ENCODE measurements around the gene LIME1.

LIME1 gene, protein sequence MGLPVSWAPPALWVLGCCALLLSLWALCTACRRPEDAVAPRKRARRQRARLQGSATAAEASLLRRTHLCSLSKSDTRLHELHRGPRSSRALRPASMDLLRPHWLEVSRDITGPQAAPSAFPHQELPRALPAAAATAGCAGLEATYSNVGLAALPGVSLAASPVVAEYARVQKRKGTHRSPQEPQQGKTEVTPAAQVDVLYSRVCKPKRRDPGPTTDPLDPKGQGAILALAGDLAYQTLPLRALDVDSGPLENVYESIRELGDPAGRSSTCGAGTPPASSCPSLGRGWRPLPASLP

DNA sequence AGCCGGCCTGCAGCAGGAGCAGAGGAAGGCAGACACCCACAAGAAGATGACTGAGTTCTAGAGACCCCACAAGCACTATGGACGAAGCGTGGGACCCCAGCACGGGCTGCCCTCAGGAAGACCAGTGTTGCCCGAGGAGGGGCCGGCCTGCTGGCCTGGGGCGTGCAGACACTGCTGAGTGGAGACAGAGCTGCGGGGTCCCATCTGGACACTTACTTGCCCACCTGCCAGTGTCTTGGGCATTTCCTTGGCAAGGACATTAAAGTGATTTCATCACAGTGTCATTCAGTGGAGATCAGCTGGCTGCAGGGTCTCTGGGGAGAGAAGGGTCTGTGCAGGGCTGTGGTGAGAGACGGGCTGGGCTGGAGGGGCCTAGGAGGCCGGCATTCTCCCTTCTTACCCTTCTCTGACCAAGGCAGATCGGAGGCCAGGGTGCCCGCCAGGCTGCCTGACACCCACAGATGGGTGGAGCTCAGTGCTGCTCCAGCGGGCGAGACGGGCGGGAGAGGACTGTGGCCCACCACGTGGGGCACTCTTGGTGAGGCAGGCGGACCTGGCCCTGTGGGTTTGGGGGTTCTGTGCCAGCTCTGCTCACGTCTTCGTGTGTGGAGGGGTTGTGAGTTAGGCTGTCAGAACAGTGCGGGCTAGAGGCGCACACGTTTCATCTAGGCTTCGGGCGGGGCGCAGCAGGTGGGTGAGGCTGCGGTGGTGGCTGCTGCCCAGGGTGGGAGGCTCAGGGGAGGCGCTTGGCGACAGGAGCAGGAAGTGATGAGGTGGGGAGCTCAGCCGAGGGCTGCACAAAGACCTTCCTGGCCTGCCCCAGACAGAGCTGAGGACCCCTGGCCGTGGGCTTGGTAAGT, at the start of gene LIME1:
Gene LIME1, plus strand, starts transcription at position 806 of the 860 bp plus-strand sequence. CDS start 886 bp downstream, outside the sequence.
- no peak for DNase-seq (ENCODE audit: low read depth in 1 of 2, low spot score in 1 of 2)

DNA sequence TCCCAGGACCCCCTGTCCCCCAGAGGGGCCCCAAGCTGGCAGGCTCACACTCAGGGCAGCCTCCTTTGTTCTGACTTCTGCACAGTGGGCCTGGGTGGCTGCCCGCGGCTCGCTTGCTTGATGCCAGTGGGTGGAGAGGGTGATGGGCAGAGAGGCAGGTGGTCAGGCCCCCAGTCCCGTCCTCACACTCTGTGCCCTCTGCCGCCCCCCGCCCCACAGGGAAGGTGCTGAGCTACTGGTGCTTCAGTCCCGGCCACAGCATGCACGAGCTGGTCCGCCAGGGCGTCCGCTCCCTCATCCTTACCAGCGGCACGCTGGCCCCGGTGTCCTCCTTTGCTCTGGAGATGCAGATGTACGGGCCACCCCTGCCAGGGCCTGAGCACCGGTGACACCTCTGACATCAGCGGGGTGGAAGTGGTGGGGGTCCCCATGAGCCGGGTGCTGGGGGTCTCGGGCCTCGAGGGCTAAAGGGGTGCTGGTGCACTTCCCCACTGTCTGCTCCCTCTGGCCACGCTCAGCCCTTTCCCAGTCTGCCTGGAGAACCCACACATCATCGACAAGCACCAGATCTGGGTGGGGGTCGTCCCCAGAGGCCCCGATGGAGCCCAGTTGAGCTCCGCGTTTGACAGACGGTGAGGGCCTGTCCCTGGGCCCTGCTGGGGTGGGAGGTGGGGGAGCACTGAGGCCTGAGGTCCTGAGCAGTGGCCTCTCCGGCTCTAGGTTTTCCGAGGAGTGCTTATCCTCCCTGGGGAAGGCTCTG, 48.9 kb upstream of the LIME1 start:
- DNase-seq (ENCODE audit: low read depth in 1 of 2, low spot score in 1 of 2) = no peak

DNA sequence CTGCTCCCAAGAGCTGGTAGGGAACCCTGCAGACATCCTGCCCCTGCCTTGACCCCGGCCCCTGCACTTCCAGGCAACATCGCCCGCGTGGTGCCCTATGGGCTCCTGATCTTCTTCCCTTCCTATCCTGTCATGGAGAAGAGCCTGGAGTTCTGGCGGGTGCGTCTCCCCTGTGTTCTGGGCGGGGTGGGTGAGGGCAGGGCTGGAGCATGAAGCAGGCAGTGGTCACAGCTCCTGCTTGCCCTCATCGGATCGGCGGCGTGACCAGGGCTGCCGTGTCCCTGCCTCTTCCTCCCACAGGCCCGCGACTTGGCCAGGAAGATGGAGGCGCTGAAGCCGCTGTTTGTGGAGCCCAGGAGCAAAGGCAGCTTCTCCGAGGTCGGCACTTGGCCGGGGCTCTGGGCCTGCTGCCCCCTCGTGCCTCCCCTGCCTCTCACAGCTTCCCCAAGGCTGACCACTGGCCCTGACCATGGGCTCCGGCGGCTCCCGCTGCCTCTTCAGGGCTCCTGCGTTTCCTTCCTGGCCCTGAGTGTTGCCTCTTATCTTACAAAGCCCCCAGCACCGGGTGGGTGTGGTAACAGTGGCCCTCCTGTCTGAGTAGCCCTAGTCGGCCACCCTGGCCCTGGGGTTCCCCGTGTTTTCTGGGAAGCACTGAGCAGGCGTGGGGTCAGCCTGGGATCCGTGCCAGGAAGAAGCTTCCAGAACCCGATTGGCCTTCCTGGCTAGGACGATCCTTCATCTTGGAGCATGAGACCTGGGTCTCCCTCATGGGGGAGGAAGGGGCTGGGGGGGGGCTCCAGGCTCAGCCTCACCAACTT, 48.0 kb upstream of the LIME1 start:
- no peak for DNase-seq (ENCODE audit: low read depth in 1 of 2, low spot score in 1 of 2)

DNA sequence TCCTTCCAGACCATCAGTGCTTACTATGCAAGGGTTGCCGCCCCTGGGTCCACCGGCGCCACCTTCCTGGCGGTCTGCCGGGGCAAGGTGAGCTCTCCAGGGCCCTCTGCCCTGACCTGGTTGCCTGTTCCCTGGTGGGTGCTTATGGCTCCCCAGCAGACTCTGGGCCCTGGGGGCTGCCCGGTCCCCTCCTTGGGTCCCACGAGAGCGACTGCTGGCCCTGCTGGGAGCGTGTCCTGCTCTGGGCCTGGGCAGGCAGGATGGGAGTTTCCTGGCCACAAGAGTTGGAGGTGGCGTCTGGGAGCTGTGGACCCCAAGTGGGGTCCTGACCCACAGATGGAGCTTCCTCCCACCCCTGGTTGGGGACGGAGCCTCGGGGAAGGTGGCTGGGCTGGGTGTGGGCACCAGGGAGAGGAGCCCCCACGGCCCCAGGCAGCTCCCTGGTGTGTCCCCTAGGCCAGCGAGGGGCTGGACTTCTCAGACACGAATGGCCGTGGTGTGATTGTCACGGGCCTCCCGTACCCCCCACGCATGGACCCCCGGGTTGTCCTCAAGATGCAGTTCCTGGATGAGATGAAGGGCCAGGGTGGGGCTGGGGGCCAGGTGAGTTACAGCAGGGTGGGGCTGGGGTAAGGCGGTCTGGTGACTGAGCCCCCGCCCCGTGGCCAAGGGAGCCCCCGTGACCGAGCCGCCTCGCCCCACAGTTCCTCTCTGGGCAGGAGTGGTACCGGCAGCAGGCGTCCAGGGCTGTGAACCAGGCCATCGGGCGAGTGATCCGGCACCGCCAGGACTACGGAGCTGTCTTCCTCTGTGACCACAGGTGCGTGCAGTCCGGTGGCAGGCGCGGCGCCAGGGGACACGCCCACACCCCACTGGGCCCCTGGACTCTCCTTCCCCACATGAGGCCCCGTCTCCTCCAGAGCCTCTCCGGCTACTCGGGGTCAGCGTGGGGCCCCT, 47.1 kb upstream of the LIME1 start:
- DNase-seq (ENCODE audit: low read depth in 1 of 2, low spot score in 1 of 2) = no peak

DNA sequence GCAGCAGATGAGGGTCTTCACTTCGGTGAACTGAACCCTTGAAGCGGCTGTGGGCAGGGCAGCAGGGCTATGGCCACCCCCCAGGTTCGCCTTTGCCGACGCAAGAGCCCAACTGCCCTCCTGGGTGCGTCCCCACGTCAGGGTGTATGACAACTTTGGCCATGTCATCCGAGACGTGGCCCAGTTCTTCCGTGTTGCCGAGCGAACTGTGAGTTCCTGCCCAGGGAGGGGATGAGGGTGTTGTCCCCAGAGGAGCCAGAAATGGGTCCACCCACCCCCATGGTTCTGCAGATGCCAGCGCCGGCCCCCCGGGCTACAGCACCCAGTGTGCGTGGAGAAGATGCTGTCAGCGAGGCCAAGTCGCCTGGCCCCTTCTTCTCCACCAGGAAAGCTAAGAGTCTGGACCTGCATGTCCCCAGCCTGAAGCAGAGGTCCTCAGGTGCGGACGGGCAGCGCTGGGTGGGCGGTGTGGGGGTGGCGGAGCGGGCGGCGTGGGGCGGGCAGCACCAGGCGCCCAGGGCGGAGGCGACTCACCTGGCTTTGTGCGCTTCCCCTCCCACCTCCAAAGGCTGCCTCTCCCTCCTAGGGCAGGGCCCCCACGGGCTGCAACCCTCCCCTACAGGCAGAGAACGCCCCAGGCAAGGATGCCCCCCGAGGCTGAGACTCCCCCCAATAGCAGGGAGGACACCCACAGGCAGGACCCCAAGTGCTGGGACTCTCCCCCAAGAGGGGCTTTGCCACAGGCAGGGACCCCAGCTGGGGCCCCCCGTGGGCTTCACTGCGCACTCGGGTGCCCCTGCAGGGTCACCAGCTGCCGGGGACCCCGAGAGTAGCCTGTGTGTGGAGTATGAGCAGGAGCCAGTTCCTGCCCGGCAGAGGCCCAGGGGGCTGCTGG, 46.2 kb upstream of the LIME1 start:
- no peak for DNase-seq (ENCODE audit: low read depth in 1 of 2, low spot score in 1 of 2)

DNA sequence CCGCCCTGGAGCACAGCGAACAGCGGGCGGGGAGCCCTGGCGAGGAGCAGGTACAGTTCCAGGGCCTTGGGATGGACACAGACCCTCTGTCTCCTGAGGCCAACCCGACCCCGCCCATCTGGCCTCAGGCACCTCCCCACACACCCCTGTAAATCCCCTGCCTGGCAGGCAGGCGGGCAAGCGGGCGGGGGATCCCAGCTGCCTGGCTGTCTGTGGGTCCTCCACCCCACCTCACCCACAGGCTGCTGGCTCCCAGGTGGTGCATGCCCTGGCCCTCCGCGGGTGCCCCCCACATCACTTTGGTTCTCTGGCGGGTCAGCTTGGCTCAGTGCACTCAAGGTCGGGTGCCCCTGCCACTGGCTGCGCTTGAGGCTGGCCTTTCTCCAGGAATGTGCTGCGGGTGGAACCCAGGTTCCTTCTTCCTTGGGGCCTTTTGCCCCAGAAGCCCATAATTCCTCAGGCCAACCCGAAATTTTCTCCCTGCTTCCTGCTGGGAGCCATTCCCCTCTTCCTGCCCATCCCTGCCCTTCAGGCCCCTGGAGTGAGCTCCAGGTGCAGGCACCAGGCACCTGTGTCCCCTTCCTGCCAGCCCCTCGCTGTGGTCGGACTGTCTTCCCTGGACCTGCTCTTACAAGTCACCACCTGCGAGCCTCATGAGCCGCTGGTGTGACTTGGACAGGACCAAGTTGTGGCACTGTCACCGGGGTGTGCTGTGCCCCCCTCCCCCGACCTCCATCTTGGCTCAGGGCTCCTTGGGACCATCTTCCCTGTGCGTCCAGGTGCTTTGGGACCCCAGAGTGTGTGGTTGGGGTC, 45.4 kb upstream of the LIME1 start:
- DNase-seq (ENCODE audit: low read depth in 1 of 2, low spot score in 1 of 2) = no peak

DNA sequence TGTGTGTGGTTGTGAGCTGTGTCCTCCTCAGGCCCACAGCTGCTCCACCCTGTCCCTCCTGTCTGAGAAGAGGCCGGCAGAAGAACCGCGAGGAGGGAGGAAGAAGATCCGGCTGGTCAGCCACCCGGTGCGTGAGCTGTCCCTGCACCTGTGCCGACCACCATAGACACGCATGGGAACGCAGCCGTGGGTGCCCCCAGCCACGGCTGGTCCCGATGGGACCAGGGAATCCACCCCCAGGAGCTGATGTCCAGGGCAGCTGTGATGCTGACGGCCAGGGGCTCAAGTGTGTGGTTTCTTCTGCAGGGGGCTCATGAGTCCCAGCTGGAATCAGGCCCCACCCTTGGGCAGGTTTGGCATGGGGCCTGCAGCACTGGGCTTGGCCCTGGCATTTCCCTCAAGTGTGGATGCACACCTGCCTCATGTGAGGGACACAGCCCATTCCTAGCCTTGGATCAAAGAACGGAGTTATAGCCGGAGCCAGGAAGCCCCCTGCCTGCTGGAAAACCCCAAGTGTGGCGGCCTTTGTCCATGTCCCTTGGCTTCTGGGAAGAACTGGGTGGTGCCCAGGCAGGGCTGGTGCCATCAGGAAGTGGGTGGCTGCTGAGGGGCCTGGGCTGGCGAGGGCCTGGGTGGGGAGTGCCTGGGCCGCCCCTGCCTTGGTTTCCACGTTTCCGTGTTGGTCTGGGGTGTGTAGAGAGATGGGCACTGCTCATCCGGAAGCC, 44.6 kb upstream of the LIME1 start:
- DNase-seq (ENCODE audit: low read depth in 1 of 2, low spot score in 1 of 2) = no peak

DNA sequence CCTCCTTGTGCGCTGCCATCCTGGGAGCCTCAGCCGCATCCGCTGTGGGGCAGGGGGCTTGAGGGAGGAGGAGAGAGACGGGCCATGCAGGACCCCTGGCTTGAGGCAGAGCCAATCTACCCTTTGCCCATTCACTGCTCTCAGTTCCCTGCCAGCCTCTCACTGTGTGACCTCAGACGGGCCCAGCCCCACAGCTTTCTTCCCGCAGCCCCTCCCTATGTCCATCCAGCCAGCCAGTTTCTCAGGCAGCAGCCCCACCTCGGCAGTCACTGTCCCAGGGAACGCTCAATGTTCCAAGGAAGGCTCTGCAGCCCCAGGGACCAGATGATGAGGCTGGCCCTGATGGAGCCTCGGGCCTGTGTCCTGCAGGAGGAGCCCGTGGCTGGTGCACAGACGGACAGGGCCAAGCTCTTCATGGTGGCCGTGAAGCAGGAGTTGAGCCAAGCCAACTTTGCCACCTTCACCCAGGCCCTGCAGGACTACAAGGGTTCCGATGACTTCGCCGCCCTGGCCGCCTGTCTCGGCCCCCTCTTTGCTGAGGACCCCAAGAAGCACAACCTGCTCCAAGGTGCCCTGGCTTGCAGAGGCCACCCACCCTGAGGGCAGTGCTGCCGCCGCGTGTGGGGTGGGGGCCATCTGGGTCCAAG, 43.9 kb upstream of the LIME1 start:
- no peak for DNase-seq (ENCODE audit: low read depth in 1 of 2, low spot score in 1 of 2)

DNA sequence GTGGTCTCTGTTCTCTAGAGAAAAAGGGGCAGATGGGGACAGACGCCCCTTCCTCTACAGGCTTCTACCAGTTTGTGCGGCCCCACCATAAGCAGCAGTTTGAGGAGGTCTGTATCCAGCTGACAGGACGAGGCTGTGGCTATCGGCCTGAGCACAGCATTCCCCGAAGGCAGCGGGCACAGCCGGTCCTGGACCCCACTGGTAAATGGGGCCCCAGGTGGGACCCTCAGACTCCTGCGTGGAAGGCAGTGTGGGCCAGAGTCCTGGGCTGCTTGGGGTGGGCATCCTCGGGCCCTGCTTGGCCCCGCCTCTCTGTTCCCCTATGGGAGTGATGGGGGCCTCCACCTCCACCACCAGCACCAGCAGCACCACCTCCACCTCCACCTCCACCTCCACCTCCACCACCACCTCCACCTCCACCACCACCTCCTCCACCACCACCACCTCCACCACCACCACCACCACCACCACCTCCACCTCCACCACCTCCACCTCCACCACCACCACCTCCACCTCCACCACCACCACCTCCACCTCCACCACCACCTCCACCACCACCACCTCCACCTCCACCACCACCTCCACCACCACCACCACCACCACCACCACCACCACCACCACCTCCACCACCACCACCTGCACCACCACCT, 43.3 kb upstream of the LIME1 start:
- no peak for DNase-seq (ENCODE audit: low read depth in 1 of 2, low spot score in 1 of 2)

DNA sequence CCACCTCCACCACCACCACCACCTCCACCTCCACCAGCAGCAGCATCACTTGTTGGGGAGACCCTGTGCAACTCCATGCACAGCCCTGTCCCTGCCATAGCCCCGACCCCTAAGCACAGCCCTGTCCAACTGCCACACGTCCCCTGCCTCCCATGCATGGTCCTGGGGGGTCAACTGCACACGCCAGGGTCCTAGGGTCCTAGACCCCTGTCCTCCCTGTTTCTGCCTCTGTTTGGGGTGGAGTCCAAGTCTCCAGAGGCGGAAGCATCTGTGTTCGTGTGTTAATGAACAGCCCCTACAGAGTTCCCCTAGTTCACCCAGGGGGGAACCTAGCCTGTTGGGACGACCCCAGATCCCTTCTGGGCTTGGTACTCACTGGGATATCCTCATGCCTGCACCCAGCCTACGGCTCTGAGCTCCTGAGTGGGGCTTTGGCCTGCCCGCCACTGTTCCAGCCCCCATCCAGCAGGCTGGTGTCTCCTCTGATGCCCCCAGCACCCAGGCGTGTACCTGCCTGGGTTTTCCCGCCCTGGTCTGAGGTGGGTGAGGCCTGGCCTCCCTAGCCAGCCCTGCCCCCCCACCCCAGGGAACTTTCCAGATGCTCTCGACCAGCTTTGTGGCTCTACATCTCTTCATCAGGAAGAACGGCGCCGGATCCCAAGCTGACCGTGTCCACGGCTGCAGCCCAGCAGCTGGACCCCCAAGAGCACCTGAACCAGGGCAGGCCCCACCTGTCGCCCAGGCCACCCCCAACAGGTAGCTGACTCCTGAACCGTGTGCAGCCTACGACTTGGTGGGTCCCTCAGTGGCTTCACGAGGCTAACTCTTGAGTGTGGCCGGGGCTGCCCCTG, 42.5 kb upstream of the LIME1 start:
- no peak for DNase-seq (ENCODE audit: low read depth in 1 of 2, low spot score in 1 of 2)

DNA sequence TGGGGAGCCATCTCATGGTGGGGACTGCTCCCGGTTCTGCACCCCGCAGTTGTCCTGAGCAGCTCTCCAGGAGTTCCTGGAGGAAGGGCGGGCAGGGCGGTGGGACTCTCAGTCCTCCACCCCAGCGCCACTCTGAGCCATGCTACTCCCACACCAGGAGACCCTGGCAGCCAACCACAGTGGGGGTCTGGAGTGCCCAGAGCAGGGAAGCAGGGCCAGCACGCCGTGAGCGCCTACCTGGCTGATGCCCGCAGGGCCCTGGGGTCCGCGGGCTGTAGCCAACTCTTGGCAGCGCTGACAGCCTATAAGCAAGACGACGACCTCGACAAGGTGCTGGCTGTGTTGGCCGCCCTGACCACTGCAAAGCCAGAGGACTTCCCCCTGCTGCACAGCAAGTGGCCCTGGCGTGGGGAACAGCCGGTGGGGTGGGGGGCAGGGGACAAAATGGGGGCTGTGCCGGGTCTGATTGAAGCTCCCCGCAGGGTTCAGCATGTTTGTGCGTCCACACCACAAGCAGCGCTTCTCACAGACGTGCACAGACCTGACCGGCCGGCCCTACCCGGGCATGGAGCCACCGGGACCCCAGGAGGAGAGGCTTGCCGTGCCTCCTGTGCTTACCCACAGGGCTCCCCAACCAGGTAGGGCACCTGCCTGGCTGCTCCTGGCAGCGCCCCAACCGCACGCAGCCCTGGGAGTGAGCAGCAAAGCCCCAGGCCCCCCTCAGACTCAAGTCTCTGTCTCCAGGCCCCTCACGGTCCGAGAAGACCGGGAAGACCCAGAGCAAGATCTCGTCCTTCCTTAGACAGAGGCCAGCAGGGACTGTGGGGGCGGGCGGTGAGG, 41.7 kb upstream of the LIME1 start:
- no peak for DNase-seq (ENCODE audit: low read depth in 1 of 2, low spot score in 1 of 2)

DNA sequence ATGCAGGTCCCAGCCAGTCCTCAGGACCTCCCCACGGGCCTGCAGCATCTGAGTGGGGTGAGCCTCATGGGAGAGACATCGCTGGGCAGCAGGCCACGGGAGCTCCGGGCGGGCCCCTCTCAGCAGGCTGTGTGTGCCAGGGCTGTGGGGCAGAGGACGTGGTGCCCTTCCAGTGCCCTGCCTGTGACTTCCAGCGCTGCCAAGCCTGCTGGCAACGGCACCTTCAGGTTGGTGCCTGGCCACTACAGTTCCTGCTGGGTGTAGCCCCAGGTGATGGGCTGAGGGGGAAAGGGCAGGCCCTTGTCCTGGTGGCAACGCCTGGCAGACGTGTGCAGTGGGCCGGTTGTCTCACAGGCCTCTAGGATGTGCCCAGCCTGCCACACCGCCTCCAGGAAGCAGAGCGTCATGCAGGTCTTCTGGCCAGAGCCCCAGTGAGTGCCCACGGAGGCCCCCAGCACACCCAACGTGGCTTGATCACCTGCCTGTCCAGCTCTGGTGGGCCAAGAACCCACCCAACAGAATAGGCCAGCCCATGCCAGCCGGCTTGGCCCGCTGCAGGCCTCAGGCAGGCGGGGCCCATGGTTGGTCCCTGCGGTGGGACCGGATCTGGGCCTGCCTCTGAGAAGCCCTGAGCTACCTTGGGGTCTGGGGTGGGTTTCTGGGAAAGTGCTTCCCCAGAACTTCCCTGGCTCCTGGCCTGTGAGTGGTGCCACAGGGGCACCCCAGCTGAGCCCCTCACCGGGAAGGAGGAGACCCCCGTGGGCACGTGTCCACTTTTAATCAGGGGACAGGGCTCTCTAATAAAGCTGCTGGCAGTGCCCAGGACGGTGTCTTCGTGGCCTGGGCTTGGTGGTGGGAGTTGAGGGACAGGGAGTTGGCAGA, 40.8 kb upstream of the LIME1 start:
- DNase-seq (ENCODE audit: low read depth in 1 of 2, low spot score in 1 of 2) = no peak

DNA sequence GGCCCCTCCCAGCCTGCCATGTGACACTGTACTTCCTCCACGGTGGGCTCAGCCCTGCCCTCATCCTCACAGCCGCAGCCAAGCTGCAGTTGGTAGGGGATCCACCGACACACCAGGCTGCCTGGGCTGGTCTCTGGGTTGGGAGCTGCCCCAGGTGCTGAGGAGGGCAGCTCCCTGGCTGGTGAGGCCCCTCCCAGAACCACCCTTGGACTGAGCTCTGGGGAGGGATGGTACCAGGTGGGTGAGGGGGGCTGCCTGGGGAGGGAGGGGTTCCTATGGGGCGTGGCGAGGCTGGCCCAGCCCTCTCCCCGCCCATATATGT, 40.2 kb upstream of the LIME1 start:
- no peak for DNase-seq (ENCODE audit: low read depth in 1 of 2, low spot score in 1 of 2)
